Endothelial cell of umbilical vein (primary cell): Measurements from ENCODE around the gene SPRYD3.

Experiments
- CTCF ChIP-seq, 2 donors: IDR thresholded peaks; 1 replicate in 1 of 2; 2 replicates in 1 of 2; pipeline ENCODE4 v1.5.1; 2011; ENCODE audit warnings: low read length in 2 of 2, mild to moderate bottlenecking in 2 of 2, moderate library complexity in 2 of 2, control low read depth in 1 of 2, inconsistent platforms in 1 of 2, low read depth in 1 of 2; ENCODE audit not compliant: insufficient read depth in 1 of 2; ENCODE audit errors: extremely low read depth in 1 of 2
- EZH2 ChIP-seq: IDR thresholded peaks from 2 replicates; pipeline ENCODE4 v1.6.1; 2012; ENCODE audit warnings: borderline replicate concordance, low read depth, mild to moderate bottlenecking, moderate library complexity, low read length, inconsistent platforms; ENCODE audit not compliant: severe bottlenecking
- FOS ChIP-seq: IDR thresholded peaks from 2 replicates; pipeline ENCODE4 v1.6.1; 2011; ENCODE audit warnings: mild to moderate bottlenecking, low read length, moderate library complexity, borderline replicate concordance; ENCODE audit not compliant: insufficient read depth
- GATA2 ChIP-seq: IDR thresholded peaks from 2 replicates; pipeline ENCODE4 v1.7.0; 2011; ENCODE audit warnings: low read depth, mild to moderate bottlenecking, moderate library complexity, mixed read lengths, low read length; ENCODE audit not compliant: insufficient read length, insufficient read depth
- POLR2A ChIP-seq: IDR thresholded peaks from 2 replicates; pipeline ENCODE4 v1.6.1; 2012; ENCODE audit warnings: low read depth, mild to moderate bottlenecking, control low read depth, low read length
- POLR2AphosphoS5 ChIP-seq: IDR thresholded peaks from 2 replicates; pipeline ENCODE4 v1.6.1; 2012; ENCODE audit warnings: low read depth, mild to moderate bottlenecking, control low read depth, low read length, moderate library complexity; ENCODE audit not compliant: insufficient read depth
- TF ChIP-seq, protein P1 (sequence below): IDR thresholded peaks from 2 replicates; pipeline ENCODE4 v1.6.1; 2011; ENCODE audit not compliant: insufficient read depth, insufficient read length

DNA sequence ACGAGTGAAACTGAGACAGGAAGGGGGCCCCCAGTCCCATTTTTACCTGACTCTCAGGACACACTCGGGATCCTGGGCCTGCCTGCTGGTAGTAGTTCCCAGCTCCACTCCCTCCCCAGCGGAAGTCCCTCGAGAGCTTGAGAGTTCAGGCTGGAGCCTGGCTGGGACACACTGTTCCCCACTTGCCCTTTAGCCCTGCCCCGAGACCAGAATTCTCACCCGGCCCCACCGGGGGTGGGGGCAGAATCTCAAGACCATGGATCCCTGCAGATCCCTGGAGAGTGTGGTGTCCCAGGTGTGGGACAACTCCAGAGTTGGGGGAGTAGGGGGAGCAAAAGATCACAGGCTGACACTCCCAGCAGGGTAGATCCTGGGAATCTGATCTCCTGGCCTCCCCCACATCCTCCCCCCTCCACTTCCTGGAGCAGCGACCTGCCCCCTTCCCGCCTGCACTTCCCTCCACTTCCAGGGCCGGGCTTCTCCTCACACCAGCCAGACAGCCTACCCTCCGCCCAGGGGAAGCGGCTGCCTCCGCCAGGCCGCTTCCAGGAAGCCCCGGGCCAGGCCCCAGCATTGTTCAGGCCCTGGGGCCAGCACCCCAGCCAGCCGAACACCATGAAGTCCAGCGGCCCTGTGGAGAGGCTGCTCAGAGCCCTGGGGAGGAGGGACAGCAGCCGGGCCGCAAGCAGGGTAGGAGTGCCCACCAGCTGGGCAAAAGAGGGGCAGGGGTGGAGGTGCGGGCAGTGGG is 29.4 kb downstream of the SPRYD3 start, which contains the start of gene TNS2:
- no peak for TF ChIP-seq CTCF (IDR thresholded peaks at IDR 0.05; ENCODE audit: extremely low read depth in 1 of 2, insufficient read depth in 1 of 2, low read depth in 1 of 2, low read length in 2 of 2)
- no peak for TF ChIP-seq EZH2
- TF ChIP-seq GATA2: no peak
- TF ChIP-seq, protein P1, sequence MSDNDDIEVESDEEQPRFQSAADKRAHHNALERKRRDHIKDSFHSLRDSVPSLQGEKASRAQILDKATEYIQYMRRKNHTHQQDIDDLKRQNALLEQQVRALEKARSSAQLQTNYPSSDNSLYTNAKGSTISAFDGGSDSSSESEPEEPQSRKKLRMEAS: no peak
- no peak for TF ChIP-seq FOS
- peak; percentile 87 for TF ChIP-seq POLR2A
- peak; percentile 93 for TF ChIP-seq POLR2AphosphoS5
